Epithelial cell of esophagus (primary cell): Measurements from ENCODE around the gene IL1F10.
A peak's percentile ranks its signal among the peaks of the same experiment; 100 is the strongest.

ENCODE experiments used
- DNase-seq: peaks from one replicate; pipeline ENCODE4 v3.0.0; 2010; ENCODE audit warnings: low read depth
- H3K4me3 ChIP-seq: 2 replicates; pipeline ENCODE4 v1.5.1; 2011; ENCODE audit warnings: mild to moderate bottlenecking, low read length, control low read depth
- CTCF ChIP-seq: IDR thresholded peaks from 2 replicates; pipeline ENCODE4 v1.5.1; 2011; ENCODE audit warnings: low read depth, mild to moderate bottlenecking, low read length, control low read depth, inconsistent platforms; ENCODE audit not compliant: insufficient read depth; ENCODE audit errors: missing control alignments

Gene IL1F10

GRCh38 chr2:113070606-113070975 is 2.8 kb downstream of the IL1F10 start:
- TF ChIP-seq CTCF: no peak
- peak; percentile 68 for DNase-seq
- H3K4me3 ChIP-seq: no peak overlapping the region

- DNase-seq: peak; percentile 98
- TF ChIP-seq CTCF: no peak
- H3K4me3 ChIP-seq: no peak overlapping the region
These were observed 4.8 kb downstream of the IL1F10 start for GRCh38 chr2:113072584-113072983.

- DNase-seq: no peak
- TF ChIP-seq CTCF: no peak
- no peak overlapping the region for H3K4me3 ChIP-seq
These were observed 5.6 kb downstream of the IL1F10 start for GRCh38 chr2:113073325-113073834.

GRCh38 chr2:113075030-113075429 is 7.3 kb downstream of the IL1F10 start:
- no peak for TF ChIP-seq CTCF
- DNase-seq: no peak
- H3K4me3 ChIP-seq: no peak overlapping the region

GRCh38 chr2:113075600-113075999 is 7.8 kb downstream of the IL1F10 start:
- no peak for TF ChIP-seq CTCF
- H3K4me3 ChIP-seq: no peak overlapping the region
- DNase-seq: no peak

- no peak for TF ChIP-seq CTCF
- no peak for DNase-seq
- no peak overlapping the region for H3K4me3 ChIP-seq
These were observed 9.3 kb downstream of the IL1F10 start for GRCh38 chr2:113076954-113077669.

- peak; percentile 98 for DNase-seq
- TF ChIP-seq CTCF: no peak
- H3K4me3 ChIP-seq: no peak overlapping the region
These were observed 10.2 kb downstream of the IL1F10 start for GRCh38 chr2:113077921-113078320.
